Measurements from ENCODE around the gene MRPL23. TPM values are rescaled to one million over a fixed set of nuclear protein-coding genes. Genes with fewer than 3 reads are reported as not detected.

The MRPL23 gene
- total and polyA plus RNA-seq, 2 donors (not counting 3 experiments of a cell fraction or from before 2014, with no cell fraction given): 72.7 to 222 TPM

GRCh38 chr11:1968454-1969002 lies 21.4 kb downstream of the MRPL23 start:
- H3K36me3 ChIP-seq (ENCODE audit: control insufficient read depth in 2 of 2, extremely low read depth in 1 of 2, insufficient read depth in 2 of 2, low read length in 2 of 2): no peaks in the 10 kb centered on the region
- no peak overlapping the region for H2AFZ ChIP-seq (ENCODE audit: low read depth, low read length)
- H3K27me3 ChIP-seq (ENCODE audit: control insufficient read depth in 2 of 2, insufficient read depth in 2 of 2, low read length in 2 of 2): no peaks in the 10 kb centered on the region
- H3K4me2 ChIP-seq (ENCODE audit: insufficient read depth, low read length): no peak overlapping the region
- no peak overlapping the region for H3K4me3 ChIP-seq (replicated peaks in 1 of 3; ENCODE audit: insufficient read depth in 1 of 3, low read depth in 1 of 3, low read length in 3 of 3)
- no peaks in the 10 kb centered on the region for H3K9me3 ChIP-seq (replicated peaks; ENCODE audit: control insufficient read depth, insufficient read depth, low read length)
- CTCF ChIA-PET: interaction anchor here (1.5 to 4.0 kb wide), 5 partner anchors 20 to 183 kb away, joined by 7 to 24 read pairs (median 12); no protein-coding TSS in a partner anchor
- H3K9ac ChIP-seq (replicated peaks; ENCODE audit: extremely low read depth, insufficient read depth, low read length): no peak overlapping the region
- intact Hi-C loops (cut with micrococcal nuclease): no loop called here
- no peaks in the 10 kb centered on the region for H3K9me1 ChIP-seq (replicated peaks; ENCODE audit: control insufficient read depth, extremely low read depth, insufficient read depth, low read length)
- no peaks in the 10 kb centered on the region for H3K79me2 ChIP-seq (ENCODE audit: control insufficient read depth, insufficient read depth, low read length)
- no peak for TF ChIP-seq EZH2 (IDR thresholded peaks at IDR 0.05; ENCODE audit: borderline replicate concordance, low read depth, low read length, severe bottlenecking)
- no peak for TF ChIP-seq MAX (IDR thresholded peaks at IDR 0.05; ENCODE audit: insufficient read depth, insufficient read length)
- TF ChIP-seq FOS (IDR thresholded peaks at IDR 0.05; ENCODE audit: borderline replicate concordance, insufficient read depth, low read length): no peak
- TF ChIP-seq CTCF (IDR thresholded peaks at IDR 0.05; ENCODE audit: extremely low read depth in 1 of 2, insufficient read depth in 1 of 2, low read depth in 1 of 2, low read length in 2 of 2): no peak
- TF ChIP-seq MYC (IDR thresholded peaks at IDR 0.05; ENCODE audit: low read depth, low read length): no peak
- TF ChIP-seq POLR2AphosphoS5 (IDR thresholded peaks at IDR 0.05; ENCODE audit: insufficient read depth, low read depth, low read length): no peak
- dilution Hi-C loops (cut with MboI; ENCODE audit: extremely low pct_ligation_motif_present, low sequenced_read_pairs): no loop called here
- no peaks in the 10 kb centered on the region for H4K20me1 ChIP-seq (replicated peaks; ENCODE audit: control insufficient read depth, extremely low read depth, insufficient read depth, low read length)
- no TSS peak for BruUV-seq (replicated peaks)
- no peak overlapping the region for H3K27ac ChIP-seq (ENCODE audit: insufficient read depth, low read depth, low read length)
- no peak for FAIRE-seq
- no peak for DNase-seq (ENCODE audit: low read depth, low spot score)
- POLR2A ChIA-PET: no interaction called here
- H3K4me1 ChIP-seq (ENCODE audit: control insufficient read depth, extremely low read depth, insufficient read depth, low read length): no peaks in the 10 kb centered on the region
